K562 (cell line): ENCODE data around the gene PRC1. TPM values are rescaled to one million over a fixed set of nuclear protein-coding genes. Genes with fewer than 3 reads are reported as not detected.

Experiments used
- AFF4 ChIP-seq: sonication (generic); formaldehyde crosslinking; IDR thresholded peaks from 2 replicates; pipeline ENCODE4 v1.8.0; 2023; ENCODE audit warnings: mild to moderate bottlenecking, missing genetic modification reagents
- BDP1 ChIP-seq: IDR thresholded peaks from 3 replicates; pipeline ENCODE4 v1.6.1; 2011; ENCODE audit not compliant: insufficient read length, insufficient read depth
- BMI1 ChIP-seq: fragments of 150-350 bp; IDR thresholded peaks from 2 replicates; pipeline ENCODE4 v1.6.1; 2014; ENCODE audit warnings: low read length
- CBX5 ChIP-seq: IDR thresholded peaks from 2 replicates; pipeline ENCODE4 v1.6.1; 2014; ENCODE audit warnings: low read depth, borderline replicate concordance
- FOXJ2 ChIP-seq: fragments of 200-800 bp; sonication (Bioruptor generic); IDR thresholded peaks from 2 replicates; pipeline ENCODE4 v1.6.1; 2016; ENCODE audit warnings: missing genetic modification characterization, missing compliant biosample characterization
- FOXP1 ChIP-seq: sonication (generic); formaldehyde crosslinking; IDR thresholded peaks from 2 replicates; pipeline ENCODE4 v1.8.0; 2022; ENCODE audit warnings: mild to moderate bottlenecking, missing genetic modification reagents
- SFPQ ChIP-seq: fragments of 200-400 bp; formaldehyde crosslinking; IDR thresholded peaks from 2 replicates; pipeline ENCODE4 v1.6.1; 2017; ENCODE audit warnings: mild to moderate bottlenecking, low read depth, low read length, moderate library complexity
- SOX6 ChIP-seq: fragments of 450-650 bp; IDR thresholded peaks from 2 replicates; pipeline ENCODE4 v1.6.1; 2014; ENCODE audit warnings: mild to moderate bottlenecking
- SPI1 ChIP-seq: IDR thresholded peaks from 2 replicates; pipeline ENCODE4 v1.6.1; 2011; ENCODE audit warnings: low read depth, low read length, control low read depth, borderline replicate concordance
- STAG1 ChIP-seq: sonication (generic); formaldehyde crosslinking; IDR thresholded peaks from 2 replicates; pipeline ENCODE4 v1.5.0; 2020; ENCODE audit warnings: missing genetic modification reagents, borderline replicate concordance
- ZFP30 ChIP-seq: fragments of 250-450 bp; sonication (Bioruptor Pico); IDR thresholded peaks from 2 replicates; pipeline ENCODE4 v1.8.0; 2022; ENCODE audit warnings: moderate library complexity, mild to moderate bottlenecking, inconsistent platforms, borderline replicate concordance
- ZNF384 ChIP-seq: IDR thresholded peaks from 2 replicates; pipeline ENCODE4 v1.6.1; 2012; ENCODE audit warnings: low read depth, low read length, improper control_type of control experiment
- polyA plus RNA-seq, 8 experiments: library from polyadenylated mRNA; depleted of rRNA in 4 of 8; stranded (reverse) in 5 of 8; unstranded in 3 of 8; fragments of >200 nt; fragmentation: Nextera tagmentation in 2 of 8; fragmentation: Illumina TruSeq in 1 of 8; extraction: Ambion mirVana in 2 of 8; extraction: Trizol in 1 of 8; gene quantifications; 2 replicates each; pipeline versions ENCODE4 v1.2.1 to v1.2.3, GENCODE V29; 2011 to 2014; ENCODE audit warnings: inconsistent platforms in 1 of 8, missing spikeins in 1 of 8
- total RNA-seq, 7 experiments: library from RNA; depleted of rRNA in 6 of 7; stranded (reverse); fragments of >200 nt in 6 of 7; fragmentation: Illumina TruSeq in 2 of 7; extraction: Trizol in 2 of 7; gene quantifications; 2 replicates each; pipeline versions ENCODE4 v1.2.1 to v1.2.3, GENCODE V29; 2011 to 2021; ENCODE audit warnings: low replicate concordance in 1 of 7
- TF ChIP-seq, protein P1 (sequence below): fragments of 250-450 bp; sonication (Bioruptor Pico); IDR thresholded peaks from 2 replicates; pipeline ENCODE4 v1.8.0; 2021; ENCODE audit warnings: moderate library complexity, mild to moderate bottlenecking, inconsistent platforms
- TF ChIP-seq, protein P2 (sequence below): fragments of 450-650 bp; formaldehyde crosslinking; IDR thresholded peaks from 2 replicates; pipeline ENCODE4 v1.4.0; 2022; ENCODE audit warnings: missing genetic modification characterization

Gene PRC1
- total and polyA plus RNA-seq, 9 of the 15 experiments (the other 6 are each of a cell fraction or from before 2014, with no cell fraction given), result 156 to 391 (median 240) TPM

DNA sequence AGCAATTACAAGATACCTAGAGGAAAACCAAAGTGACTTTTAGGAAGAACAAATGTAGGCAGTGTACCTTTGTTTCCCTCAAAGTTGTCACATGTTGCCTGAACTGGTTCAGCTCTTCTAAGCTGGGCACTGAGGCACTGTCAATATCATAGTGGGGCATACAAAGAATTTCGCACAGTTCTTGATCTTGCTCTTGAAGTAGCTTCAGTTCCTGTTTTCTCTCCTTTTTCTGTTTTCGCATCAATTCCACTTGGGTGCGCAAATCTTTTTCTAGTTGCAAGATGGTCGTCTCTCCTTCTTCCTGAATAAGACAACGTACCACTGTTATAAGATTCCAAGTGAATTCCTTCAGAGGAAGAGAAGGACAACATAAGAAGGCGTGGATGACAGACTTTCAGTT, 12.7 kb downstream of the PRC1 start (continued):
- TF ChIP-seq, protein P1, sequence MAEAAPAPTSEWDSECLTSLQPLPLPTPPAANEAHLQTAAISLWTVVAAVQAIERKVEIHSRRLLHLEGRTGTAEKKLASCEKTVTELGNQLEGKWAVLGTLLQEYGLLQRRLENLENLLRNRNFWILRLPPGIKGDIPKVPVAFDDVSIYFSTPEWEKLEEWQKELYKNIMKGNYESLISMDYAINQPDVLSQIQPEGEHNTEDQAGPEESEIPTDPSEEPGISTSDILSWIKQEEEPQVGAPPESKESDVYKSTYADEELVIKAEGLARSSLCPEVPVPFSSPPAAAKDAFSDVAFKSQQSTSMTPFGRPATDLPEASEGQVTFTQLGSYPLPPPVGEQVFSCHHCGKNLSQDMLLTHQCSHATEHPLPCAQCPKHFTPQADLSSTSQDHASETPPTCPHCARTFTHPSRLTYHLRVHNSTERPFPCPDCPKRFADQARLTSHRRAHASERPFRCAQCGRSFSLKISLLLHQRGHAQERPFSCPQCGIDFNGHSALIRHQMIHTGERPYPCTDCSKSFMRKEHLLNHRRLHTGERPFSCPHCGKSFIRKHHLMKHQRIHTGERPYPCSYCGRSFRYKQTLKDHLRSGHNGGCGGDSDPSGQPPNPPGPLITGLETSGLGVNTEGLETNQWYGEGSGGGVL (CRISPR knock-in tag), result no peak
- TF ChIP-seq SPI1 (no peak), FOXP1 (no peak), STAG1 (CRISPR knock-in tag) (no peak), ZNF384 (no peak), FOXJ2 (tag) (no peak), ZFP30 (CRISPR knock-in tag) (no peak), SFPQ (no peak), AFF4 (CRISPR knock-in tag) (no peak), BDP1 (no peak), BMI1 (no peak), CBX5 (no peak), SOX6 (no peak)
- TF ChIP-seq, protein P2, sequence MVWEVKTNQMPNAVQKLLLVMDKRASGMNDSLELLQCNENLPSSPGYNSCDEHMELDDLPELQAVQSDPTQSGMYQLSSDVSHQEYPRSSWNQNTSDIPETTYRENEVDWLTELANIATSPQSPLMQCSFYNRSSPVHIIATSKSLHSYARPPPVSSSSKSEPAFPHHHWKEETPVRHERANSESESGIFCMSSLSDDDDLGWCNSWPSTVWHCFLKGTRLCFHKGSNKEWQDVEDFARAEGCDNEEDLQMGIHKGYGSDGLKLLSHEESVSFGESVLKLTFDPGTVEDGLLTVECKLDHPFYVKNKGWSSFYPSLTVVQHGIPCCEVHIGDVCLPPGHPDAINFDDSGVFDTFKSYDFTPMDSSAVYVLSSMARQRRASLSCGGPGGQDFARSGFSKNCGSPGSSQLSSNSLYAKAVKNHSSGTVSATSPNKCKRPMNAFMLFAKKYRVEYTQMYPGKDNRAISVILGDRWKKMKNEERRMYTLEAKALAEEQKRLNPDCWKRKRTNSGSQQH (CRISPR knock-in tag), result no peak
